ENCODE measurements around the gene AP5B1.

Gene AP5B1

DNA sequence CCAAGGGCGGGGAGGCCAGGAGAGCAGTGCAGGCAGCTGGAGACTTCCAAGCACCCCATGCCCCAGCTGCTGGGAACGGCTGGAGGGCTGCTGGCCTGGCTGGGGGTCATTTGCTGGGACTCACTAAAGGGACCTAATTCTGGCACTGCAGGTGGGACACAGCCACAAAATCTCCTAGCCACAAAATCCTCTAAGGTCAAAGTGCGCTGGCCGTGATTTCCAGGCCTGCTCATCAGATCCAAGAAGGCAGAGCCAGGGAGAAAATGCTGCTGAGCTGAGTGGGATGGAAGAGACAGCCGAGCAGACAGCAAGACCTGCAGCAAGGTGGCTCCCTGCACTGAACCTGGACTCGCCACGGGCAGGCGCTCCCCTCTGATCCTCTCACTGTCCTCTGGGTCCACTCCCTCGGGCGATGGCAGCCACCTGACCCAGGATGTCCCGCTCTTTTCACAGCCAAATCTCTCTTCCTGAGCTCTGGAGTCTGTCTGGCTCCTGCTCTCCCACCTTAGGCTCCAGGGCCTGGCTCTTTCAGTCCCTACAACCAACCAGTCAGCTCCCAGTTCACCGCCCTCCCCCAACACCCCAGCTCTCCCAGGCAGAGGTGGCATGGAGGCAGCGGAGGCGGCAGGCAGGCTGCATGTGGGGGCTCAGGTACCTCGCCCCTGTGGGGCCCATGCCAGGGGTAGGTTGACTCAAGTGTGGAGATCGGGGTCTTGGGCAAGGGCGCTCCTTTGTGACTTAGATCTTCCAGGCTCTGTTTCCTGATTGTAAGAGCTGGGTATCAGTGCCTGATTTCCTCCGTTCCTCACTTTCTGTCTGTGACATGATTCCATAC lies 20.6 kb upstream of the AP5B1 start:
- DNase-seq (ENCODE audit: low read depth): no peak

DNA sequence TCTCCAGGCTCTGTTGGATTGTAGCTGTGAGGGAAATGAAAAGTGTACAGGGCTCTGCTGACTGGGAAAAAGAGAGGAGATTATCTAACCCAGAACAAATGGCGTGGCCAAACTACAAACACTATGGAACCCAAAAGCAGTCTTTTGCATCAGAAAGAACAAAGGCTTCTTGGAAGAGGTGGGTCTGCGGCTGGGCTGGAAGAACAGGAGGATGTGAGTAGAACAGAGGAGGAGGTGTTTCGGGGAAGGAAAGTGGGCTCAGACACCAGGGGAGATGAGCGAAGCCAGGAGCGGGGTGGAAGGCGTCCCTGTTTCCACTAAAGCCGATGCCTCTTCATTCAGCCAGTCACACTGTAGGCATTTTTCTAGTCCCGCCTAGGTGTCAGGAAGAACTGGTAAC lies 18.1 kb upstream of the AP5B1 start:
- no peak for DNase-seq (ENCODE audit: low read depth)

DNA sequence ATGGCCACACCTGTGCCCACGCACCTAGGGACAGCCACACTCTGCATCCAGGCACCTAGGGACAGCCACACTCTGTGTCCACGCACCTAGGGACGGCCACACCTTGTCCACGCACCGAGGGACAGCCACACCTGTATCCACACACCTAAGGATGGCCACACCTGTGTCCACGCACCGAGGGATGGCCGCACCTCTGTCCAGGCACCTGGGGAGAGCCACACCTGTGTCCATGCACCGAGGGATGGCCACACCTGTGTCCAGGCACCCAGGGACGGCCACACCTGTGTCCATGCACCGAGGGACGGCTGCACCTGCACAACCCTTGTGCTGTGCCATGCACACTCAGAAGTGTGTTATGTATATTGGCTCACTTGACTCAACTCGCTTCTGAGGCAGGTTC lies 16.9 kb upstream of the AP5B1 start:
- DNase-seq (ENCODE audit: low read depth): no peak

DNA sequence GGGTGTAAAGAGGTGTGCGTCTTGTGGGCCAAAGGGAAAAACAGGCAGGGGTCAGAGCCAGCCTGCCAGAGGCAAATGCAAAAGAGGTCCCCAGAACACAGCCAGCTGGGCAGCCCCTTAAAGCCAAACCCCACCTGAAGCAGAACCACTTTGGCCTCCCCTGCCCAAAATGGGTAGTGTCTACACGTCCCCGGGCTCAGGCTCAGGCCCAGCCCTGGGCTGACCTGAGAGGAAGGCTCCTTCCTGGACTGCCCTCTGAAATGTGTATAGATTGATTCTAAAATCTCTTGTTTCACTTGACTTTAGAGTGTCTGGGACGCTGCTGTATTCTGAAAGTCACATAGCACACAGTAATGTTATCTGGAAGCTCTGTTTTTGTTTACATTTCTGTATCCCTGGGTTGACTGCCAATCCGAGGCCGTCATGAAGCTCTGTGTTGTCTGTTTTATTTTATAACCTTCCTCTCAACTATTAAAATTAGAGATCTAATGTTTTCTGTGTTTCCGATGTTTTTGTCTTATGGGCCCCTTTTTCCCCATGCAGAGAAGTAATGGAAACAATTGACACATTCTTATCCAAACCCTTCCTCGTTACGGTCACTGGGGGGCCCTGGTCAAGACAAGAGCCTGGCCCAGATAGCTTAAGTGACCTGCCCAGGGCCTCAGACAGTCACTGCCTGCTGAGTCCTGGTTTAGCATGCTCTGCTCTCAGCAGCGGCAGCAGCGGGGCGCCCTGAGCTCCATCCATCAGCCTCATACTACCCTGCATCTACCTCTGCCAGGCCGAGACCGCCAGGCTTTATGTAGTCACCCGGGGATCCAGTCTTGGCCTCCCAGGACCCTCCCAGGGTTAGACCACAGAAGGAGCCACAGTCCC lies 16.2 kb upstream of the AP5B1 start:
- DNase-seq (ENCODE audit: low read depth): no peak

DNA sequence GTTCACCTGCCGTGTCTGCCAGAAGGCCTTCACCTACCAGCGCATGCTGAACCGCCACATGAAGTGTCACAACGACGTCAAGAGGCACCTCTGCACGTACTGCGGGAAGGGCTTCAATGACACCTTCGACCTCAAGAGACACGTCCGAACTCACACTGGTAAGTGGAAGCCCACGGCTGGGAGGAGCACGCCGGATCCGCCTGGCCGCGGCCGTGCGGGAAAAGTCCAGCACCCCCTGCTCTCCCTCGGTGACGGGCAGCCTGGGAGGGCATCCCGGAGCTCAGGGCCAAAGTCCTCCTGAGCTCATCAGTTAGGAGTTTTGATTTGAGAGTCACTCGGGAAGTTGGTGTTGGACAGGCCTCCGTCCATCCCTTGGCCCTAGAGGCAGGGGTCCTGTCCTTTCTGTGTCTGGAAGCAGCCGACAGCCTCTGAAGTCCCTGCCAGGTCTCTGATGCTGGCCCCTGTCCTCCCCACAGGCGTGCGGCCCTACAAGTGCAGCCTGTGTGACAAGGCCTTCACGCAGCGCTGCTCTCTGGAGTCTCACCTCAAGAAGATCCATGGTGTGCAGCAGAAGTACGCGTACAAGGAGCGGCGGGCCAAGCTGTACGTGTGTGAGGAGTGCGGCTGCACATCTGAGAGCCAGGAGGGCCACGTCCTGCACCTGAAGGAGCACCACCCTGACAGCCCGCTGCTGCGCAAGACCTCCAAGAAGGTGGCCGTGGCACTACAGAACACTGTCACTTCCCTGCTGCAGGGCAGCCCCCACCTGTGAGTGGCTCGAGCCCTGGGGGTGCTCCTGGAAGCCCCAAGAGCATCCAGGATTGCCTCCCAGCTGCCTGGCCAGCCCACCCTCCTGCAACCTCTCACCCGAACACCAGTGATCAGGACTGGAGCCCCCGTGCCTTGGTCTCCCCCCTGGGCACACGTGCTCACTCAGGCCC lies 14.1 kb upstream of the AP5B1 start:
- DNase-seq (ENCODE audit: low read depth): no peak

DNA sequence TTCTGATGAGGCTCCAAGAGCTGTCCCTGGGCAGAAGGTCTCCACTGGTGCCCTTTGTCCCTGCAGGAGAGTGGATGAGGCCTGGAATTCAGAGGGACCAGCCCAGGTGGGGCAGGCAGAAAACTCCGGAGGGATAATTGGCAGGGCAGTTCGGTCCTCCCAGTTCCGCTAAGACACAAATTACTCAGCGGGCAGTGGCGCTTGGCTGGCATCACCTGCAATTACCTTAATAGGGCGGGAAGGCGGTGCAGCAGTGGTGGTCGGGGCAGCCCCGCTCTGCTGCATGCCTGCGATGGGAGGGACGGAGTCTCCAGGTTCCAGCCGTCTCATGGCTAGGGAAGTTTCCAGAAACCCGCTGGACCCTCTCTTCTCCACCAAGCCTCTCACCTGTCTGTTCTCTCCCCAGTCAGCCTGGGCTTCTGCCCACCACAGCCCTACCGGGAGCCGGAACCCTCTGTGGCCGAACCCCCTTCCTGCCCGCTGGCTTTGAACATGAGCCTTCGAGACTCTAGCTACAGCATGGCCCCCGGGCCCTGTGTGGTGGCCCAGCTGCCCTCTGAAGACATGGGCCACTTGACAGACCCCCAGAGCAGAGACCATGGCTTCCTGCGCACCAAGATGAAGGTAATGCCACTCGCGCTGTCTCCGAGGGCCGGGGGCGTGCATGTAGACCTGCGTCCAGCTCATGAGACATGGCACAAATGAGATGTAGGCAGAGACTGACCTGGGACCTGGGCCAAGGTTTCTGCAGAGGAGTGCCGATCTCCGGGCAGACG lies 13.0 kb upstream of the AP5B1 start:
- DNase-seq (ENCODE audit: low read depth): no peak

DNA sequence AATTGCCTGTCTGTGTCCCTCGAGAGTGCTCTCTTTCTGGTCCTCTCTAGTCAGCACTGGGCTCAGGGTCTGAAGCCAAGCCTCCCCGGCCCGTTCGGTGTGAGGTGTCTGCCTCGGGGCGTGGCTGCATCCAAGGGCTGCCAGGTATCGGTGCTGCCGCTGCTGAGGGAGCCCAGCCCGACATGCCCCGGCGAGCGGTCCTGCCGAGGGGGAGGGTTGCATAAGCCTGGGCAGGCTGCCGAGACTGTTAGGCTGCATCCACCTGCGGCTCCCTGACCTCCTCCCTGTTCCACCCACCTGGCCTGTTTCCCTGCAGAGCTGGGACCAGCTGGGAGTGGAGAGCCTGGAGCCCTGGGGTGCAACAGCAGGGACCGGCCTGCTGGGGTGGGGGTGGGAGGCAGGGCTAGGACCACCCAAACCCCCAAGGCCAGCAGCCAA lies 12.4 kb upstream of the AP5B1 start:
- DNase-seq (ENCODE audit: low read depth): no peak

DNA sequence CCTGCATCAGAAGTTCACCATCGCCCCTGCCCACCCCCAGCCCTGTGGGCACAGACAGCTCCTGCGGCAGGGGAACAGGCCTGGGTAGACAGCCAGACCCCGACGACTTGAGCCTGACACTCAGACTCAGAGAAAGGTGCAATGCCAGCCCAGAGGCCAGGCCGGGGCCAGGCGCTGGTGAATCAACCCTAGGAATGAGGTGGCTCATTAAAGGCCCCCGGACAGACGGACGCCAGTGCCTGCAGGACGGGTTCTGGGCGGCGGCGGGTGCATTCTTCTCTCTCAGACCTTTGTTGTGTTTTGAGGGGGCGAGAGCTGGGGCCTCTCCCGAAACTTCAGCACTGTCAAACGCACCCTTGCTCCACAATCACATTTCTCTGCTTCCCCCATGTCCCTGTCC lies 11.7 kb upstream of the AP5B1 start:
- DNase-seq (ENCODE audit: low read depth): no peak

DNA sequence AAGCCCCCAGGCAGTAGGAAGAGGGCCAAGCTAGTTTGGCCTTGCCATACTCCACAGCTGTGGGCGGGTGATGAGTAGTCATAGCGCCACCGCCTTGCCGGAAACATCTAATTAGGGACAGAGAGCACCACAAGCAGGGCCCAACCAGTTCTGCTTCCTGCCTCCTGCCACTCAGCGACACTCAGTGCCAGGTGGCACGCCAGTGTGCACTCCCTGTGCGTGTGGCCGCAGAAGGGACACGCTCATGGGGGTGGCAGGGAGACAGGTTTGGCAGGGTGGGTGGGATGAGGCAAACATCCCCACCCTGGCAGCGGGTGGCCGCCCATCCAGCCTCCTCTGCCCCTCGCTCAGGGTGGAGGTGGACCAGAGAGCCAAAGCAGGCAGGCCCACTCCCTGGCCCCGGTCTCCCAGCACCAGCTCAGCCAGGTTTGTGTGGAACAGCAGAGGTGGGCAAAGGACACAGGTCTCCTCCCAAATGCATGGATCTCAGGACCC lies 11.0 kb upstream of the AP5B1 start:
- DNase-seq (ENCODE audit: low read depth): peak; percentile 51

DNA sequence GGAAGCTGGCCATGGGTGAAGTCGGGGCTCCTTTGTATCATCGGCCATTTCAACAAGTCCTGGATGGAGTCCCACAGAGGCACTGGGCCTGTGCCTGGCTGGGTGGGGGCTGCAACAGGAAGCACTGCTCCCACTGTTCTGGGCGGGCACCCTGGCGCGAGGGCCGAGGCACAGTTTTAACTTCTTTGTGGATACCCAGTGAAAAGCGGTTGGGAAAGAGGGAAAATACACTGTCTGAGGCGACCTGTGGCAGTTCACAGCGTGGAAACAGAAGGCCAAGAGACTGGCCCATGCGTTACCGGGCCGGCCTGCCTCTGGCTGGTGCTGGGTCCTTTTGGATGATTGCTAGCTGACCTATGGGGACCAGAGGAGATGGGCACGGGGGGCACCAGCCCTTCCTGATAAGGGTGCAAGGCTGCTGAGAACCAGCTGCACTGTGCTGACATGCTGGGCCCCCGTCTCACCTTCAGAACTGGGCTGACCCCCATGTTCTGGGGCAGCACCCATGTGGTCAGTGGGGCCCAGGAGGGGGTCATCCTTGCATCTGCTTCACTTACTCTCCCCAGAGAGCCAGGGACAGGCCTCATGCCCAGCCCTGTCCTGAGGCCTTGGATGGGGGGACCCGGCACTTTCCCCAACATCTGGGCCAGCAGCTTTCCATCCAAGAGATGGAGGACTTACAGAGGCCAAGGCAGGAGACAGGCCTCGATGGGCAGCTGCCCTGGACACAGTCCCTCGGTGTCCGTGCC lies 10.3 kb upstream of the AP5B1 start:
- no peak for DNase-seq (ENCODE audit: low read depth)

DNA sequence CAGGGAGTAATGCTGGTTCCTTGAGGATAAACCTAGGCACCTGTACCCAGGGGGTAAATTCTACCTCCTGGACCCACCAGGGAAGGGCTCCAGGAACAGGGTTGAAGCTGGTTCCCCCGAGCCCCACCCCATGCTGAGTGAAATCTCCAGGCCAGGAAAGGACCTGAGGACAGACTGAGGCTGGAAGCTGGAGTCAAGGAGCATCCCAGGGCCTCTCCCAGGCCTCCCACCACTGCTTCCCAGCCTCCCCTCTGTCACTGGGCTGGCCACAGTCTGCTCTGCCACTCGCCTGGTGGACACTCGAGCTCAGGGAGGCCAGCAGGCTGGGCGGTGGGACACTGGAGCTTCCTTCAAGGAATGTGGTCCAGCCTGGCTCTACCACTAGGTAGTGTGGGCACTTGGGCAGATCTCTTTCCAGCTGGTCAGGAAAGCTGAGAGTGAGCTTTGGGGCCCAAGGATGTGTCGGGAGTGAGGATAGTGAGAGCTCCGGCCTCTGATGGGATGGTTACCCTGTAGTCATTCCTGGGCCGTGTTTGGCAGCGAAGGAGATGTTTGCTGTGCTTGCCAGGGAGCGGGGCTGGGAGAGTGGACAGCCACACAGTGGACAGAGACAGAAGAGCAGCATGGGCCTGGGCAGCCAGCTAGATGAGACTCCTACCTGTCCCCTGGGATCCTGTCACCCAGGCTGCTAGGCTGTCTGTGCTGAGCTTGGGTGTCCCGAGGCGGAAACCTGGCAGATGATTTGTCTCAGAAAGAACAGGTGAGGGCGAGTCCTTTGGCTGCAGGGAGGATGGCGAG lies 9.5 kb upstream of the AP5B1 start:
- no peak for DNase-seq (ENCODE audit: low read depth)

DNA sequence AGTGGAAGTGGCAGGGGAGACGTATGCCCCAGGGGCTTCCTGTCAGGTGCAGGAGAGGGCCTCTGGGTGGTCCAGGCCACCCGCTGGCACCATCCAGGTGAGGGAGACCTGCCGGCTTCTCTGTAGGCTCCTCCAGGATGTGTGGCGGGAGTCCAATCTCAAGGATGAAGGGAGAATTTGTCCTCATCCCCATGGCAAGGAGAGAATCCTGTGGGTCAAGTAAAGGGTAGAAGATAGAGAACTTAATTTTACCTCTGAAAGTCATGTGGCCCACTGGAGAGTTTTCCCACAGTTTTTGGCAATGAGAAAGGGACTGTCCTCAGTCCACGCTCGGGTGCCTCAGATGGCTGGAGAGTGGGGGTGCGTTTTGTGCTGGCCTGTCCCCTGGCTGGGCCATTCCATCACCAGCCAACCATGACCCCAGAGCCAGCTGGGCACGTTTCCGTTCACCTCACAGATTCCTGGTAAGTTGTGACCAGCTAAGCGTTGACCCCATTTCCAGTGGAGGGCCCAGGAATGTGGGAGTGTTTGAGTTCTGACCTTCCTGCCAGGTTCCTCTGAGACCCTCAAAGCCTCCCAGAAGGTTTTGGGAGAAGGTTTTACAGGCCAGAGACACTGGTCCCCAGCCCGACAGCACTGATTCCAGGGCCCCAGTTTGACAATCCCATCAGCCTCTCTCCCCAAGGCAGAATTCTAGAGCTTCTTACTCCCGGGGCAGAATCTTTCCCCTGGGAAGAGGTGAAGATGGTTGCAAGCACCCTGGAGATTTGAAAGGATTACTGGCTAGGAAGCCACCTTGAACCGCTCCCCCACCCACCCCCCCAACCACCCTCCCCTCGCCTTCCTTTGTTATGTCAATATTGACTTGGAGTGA lies 8.7 kb upstream of the AP5B1 start:
- DNase-seq (ENCODE audit: low read depth): no peak

DNA sequence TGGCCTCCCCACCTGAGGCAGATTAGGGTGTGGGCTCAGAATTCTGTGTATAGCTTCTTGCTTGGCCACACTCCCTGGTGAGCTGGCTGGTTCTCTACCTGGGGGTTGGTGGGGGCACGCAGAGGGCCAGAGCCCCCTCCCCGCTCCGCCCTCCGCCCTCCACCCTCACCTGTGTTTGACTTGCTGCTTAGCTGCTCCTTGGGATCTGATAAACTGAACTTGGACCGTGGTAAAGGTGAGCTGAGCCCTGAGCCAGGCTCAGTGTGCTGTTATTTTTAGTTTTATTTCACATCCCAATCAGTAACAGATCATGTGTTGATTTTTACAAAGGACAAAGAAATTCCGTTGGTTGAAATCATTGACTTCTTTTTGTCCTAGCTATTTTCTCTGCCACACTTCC lies 8.0 kb upstream of the AP5B1 start:
- DNase-seq (ENCODE audit: low read depth): no peak

DNA sequence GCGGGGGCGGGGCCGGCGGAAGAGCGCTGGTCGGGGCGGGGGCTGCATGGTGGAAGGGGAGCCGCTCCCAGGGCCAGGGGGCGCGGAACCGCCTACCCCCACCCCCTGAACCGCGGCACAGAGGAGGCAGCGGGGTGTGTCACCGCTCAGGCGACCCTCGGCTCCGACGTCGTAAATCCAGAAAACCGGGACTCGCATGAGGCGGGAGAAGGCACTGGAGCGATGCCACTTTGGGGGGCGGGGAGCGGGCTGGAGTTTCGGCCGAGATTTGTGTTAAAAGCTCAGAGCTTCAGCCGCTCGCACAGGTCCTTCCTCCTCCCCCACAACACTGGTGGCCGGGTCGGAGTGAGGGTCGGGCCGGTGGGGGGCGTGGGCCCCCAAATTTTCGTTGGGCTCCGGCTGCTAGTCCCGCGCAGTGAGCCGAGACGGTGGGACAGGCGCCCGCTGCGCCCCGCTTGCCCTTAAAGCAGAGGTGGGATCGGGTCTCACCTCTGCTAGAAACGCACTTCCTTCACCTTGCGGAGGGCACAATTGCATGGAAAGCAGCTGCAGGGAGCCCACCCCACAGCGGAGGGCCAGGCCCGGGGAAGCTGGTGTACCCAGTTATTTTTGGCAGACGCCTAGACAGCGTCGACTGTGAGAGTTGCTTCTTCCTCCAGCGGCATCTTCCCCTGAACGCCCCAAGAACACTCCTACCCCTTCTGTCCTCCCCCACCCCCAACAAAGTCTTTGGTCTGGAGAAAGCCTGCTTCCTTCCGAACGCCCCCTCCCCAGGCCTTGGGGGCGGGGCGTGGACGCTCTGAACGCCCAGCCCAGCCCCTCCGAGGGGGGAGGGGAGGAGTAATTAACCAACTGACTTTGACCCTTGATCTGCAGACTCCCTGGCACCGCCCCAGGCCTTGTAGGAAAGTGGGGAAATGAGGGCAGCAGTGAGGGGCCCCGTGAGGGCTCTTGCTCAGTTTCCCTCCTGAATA lies 7.2 kb upstream of the AP5B1 start:
- DNase-seq (ENCODE audit: low read depth): no peak

DNA sequence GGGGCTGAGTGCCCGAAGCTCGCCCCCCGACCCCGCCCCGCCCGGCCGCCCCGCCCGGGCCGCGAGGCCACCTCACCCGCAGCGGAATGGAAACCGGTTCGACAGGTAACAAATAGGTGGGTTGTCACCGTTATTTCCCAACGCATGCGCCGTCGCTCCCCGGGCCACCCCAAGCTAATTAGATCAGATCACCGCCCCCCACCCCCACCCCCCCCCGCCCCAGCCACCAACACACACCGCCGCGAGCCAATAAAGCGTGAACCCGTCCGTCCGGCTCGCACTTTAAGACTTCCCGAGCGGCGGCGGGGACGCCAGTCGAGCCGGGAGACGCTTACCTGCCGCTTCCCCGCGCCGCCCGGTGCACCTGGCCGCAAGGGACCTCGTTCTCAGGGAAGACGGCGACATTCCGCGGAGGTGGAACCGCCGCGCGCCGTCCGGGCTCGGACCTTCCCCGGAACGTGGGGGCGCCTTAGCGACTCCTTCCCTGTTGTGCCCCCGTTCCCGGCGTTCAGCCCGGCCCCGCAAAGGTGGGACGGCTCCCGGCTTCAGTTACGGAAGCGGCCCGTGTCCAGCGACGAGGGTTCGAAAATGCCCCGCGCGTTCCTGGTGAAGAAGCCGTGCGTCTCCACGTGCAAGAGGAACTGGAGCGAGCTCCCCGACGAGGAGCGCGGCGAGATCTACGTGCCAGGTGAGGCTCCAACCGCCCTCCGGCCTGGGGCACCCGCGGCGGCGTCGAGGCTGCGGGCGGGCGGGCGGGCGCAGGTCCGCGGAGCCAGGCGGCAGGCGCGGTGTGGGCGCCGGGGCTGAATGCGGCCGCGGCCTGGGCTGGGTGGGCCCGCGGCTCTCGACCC lies 6.2 kb upstream of the AP5B1 start, which contains the start of gene OVOL1:
OVOL1 (plus strand) TSS at position 278 of the 851 bp plus-strand sequence; CDS start at position 589, 311 bp downstream.
- DNase-seq (ENCODE audit: low read depth): no peak

Measured in activated gamma-delta T cell treated with anti-CD3 and anti-CD28 coated beads, Interleukin-2, amount 50 U/mL, for 16 hours (primary cell).